CD4-positive, alpha-beta T cell (primary cell): ENCODE measurements around the gene UBQLN4. TPM values are rescaled to one million over a fixed set of nuclear protein-coding genes. Genes with fewer than 3 reads are reported as not detected.

Experiments
- ATAC-seq: fragments of 200-7000 bp; cut with Tn5 transposase; one replicate; pipeline ENCODE4 v1.10.0; 2022; ENCODE audit warnings: mild to moderate bottlenecking; ENCODE audit not compliant: poor library complexity
- CTCF ChIA-PET: fragments of 350-600 bp; sonication (Branson Sonifier 250); formaldehyde crosslinking; loops from one replicate; lab custom pipeline; 2021; ENCODE audit warnings: antibody characterized with exemption, inconsistent platforms; lab: Charles Lee
- POLR2A ChIA-PET: fragments of 350-600 bp; sonication (Branson Sonifier 250); formaldehyde crosslinking; loops from one replicate; lab custom pipeline; 2021; ENCODE audit warnings: antibody characterized with exemption, inconsistent platforms; lab: Charles Lee
- DNase-seq, 14 experiments: peaks; one replicate each; pipeline ENCODE4 v3.0.0-alpha.2; 2013 to 2020; ENCODE audit warnings: mixed read lengths in 2 of 14
- H3K27ac ChIP-seq, 2 donors: one replicate each; pipeline versions ENCODE4 v1.5.1 to v1.7.0; 2013; ENCODE audit warnings: low read length in 2 of 2, low read depth in 1 of 2, mild to moderate bottlenecking in 1 of 2
- H3K27me3 ChIP-seq, 2 experiments: 1 replicate in 1 of 2; 2 replicates in 1 of 2; pipeline versions ENCODE4 v1.6.1 to v1.7.0; 2013; ENCODE audit warnings: low read length in 2 of 2, control low read depth in 1 of 2, mild to moderate bottlenecking in 1 of 2, moderate library complexity in 1 of 2; ENCODE audit not compliant: insufficient read depth in 2 of 2, control insufficient read depth in 1 of 2
- H3K36me3 ChIP-seq: one replicate; pipeline ENCODE4 v1.6.1; 2013; ENCODE audit warnings: low read length, control low read depth; ENCODE audit not compliant: insufficient read depth
- H3K4me1 ChIP-seq: one replicate; pipeline ENCODE4 v1.6.1; 2013; ENCODE audit warnings: low read length, control low read depth; ENCODE audit not compliant: insufficient read depth
- H3K4me3 ChIP-seq: one replicate; pipeline ENCODE4 v1.5.1; 2013; ENCODE audit warnings: mild to moderate bottlenecking, low read length, moderate library complexity
- H3K9me3 ChIP-seq, 2 experiments: 1 replicate in 1 of 2; 2 replicates in 1 of 2; pipeline versions ENCODE4 v1.6.1 to v1.7.0; 2013; ENCODE audit warnings: low read length in 2 of 2, mild to moderate bottlenecking in 2 of 2, control low read depth in 1 of 2, moderate library complexity in 1 of 2; ENCODE audit not compliant: control insufficient read depth in 1 of 2, insufficient read depth in 1 of 2
- H3K27ac Mint-ChIP-seq: one replicate; pipeline ENCODE4 v1.8.0; 2020; ENCODE audit warnings: mixed read lengths
- H3K27me3 Mint-ChIP-seq: one replicate; pipeline ENCODE4 v1.8.0; 2021; ENCODE audit warnings: mixed read lengths
- H3K36me3 Mint-ChIP-seq: one replicate; pipeline ENCODE4 v1.8.0; 2021; ENCODE audit warnings: low read depth, mixed read lengths
- H3K4me1 Mint-ChIP-seq: one replicate; pipeline ENCODE4 v1.8.0; 2021; ENCODE audit warnings: low read depth, mixed read lengths
- H3K4me3 Mint-ChIP-seq: one replicate; pipeline ENCODE4 v1.8.0; 2020; ENCODE audit warnings: mild to moderate bottlenecking, mixed read lengths
- H3K9me3 Mint-ChIP-seq: one replicate; pipeline ENCODE4 v1.8.0; 2020; ENCODE audit warnings: mixed read lengths
- CTCF ChIP-seq: fragments of 200-600 bp; IDR thresholded peaks from one replicate; pipeline ENCODE4 v1.8.0; 2022; ENCODE audit warnings: antibody characterized with exemption, mild to moderate bottlenecking
- intact Hi-C, 2 experiments: fragments of 100-400 bp; cut with DNase I in 1 of 2; cut with micrococcal nuclease in 1 of 2; formaldehyde crosslinking; loops; one replicate each; pipeline versions ENCODE4 v1.15.1 to v1.9.0; 2023 to 2025; cut with DNase I, micrococcal nuclease
- polyA plus RNA-seq, 2 donors: library from polyadenylated mRNA; unstranded; fragments of 120-200 nt; gene quantifications; one replicate each; pipeline ENCODE4 v1.2.1, GENCODE V29; 2013
- total RNA-seq, 174 experiments: library from RNA in 2 of 174; stranded (reverse) in 2 of 174; gene quantifications; one replicate each; pipeline ENCODE4 v1.2.3 and lab custom pipeline; 2021 to 2026

The UBQLN4 gene
- total RNA-seq (10 to 100 TPM; 10.6 to 11.9 TPM), total RNA-seq (lab: John Stamatoyannopoulos, UW) (14.1 to 70.7 (median 43.1) reads per million in 172 experiments)
- polyA plus RNA-seq (2013, experiment 1 of 2): 26.0 TPM
- polyA plus RNA-seq (2013, experiment 2 of 2): 29.9 TPM

- Histone ChIP-seq H3K4me1 (peaks cover 34% of the 10 kb centered on the region), H3K9me3 (peaks cover 0 to 6% of the 10 kb centered on the region in 2 experiments), H3K36me3 (peaks cover 18% of the 10 kb centered on the region), H3K4me3 (peak within 1 kb of the TSS; percentile 100), H3K27ac (peak within 1 kb of the TSS; percentile 82 to 87), H3K27me3 (no peaks in the 10 kb centered on the region)
- ChIA-PET POLR2A (interaction anchor here (0.5 to 1.3 kb wide), 2 partner anchors 218 to 229 kb away, joined by 4 read pairs; partner anchors contain the start of gene SMG5), CTCF (interaction anchor here (0.6 to 2.2 kb wide), 11 partner anchors 12 to 1316 kb away, joined by 3 to 16 read pairs (median 4); partner anchors contain the start of genes SMG5 and SSR2)
- DNase-seq (peak; percentile 74 to 92 (median 83)), ATAC-seq (peak; percentile 57)
- Mint-ChIP-seq H3K27ac (peak within 1 kb of the TSS; percentile 89), H3K36me3 (peaks cover 30% of the 10 kb centered on the region), H3K4me1 (peaks cover 40% of the 10 kb centered on the region), H3K9me3 (no peaks in the 10 kb centered on the region), H3K4me3 (peak within 1 kb of the TSS; percentile 95), H3K27me3 (no peaks in the 10 kb centered on the region)
- peak; percentile 62 for TF ChIP-seq CTCF
- intact Hi-C loops: loop anchor here (1.0 to 10.0 kb wide), 11 partner anchors 28 to 779 kb away; partner anchors contain the start of genes KHDC4 (in 2 of the 2), CLK2 (in 1 of the 2), GON4L (in 1 of the 2) and HCN3 (in 1 of the 2)
Measured at GRCh38 chr1:156053768-156054499, at the start of gene UBQLN4. Gene UBQLN4, minus strand, starts transcription at chr1:156053798. Its CDS starts 97 bp downstream, at chr1:156053701.

GRCh38 chr1:156102633-156103511, 49.3 kb upstream of the UBQLN4 start:
- DNase-seq (no peak), ATAC-seq (no peak)
- intact Hi-C loops: no loop called here
- Mint-ChIP-seq H3K27me3 (no peaks in the 10 kb centered on the region), H3K4me3 (no peak overlapping the region), H3K27ac (peak overlapping the region; percentile 94), H3K36me3 (peaks cover 4% of the 10 kb centered on the region), H3K4me1 (peaks cover 58% of the 10 kb centered on the region), H3K9me3 (no peaks in the 10 kb centered on the region)
- no peak for TF ChIP-seq CTCF
- POLR2A ChIA-PET: interaction anchor here (0.8 kb wide), 1 partner anchor 21 kb away, joined by 3 read pairs; no protein-coding TSS in a partner anchor
- no peak overlapping the region for H3K4me3 ChIP-seq
- H3K4me1 ChIP-seq: peaks cover 60% of the 10 kb centered on the region
- no peaks in the 10 kb centered on the region for H3K36me3 ChIP-seq
- CTCF ChIA-PET: interaction anchor here (0.8 kb wide), 1 partner anchor 39 kb away, joined by 4 read pairs; no protein-coding TSS in a partner anchor
- no peak overlapping the region for H3K27ac ChIP-seq
- no peaks in the 10 kb centered on the region for H3K27me3 ChIP-seq
- H3K9me3 ChIP-seq: no peaks in the 10 kb centered on the region

GRCh38 chr1:156101880-156102279, 48.3 kb upstream of the UBQLN4 start:
- no peak for TF ChIP-seq CTCF
- POLR2A ChIA-PET: no interaction called here

More at GRCh38 chr1:156101880-156102279, 48.3 kb upstream of the UBQLN4 start:
- Mint-ChIP-seq H3K4me3 (no peak overlapping the region), H3K9me3 (no peaks in the 10 kb centered on the region), H3K27me3 (no peaks in the 10 kb centered on the region), H3K27ac (peak overlapping the region; percentile 7), H3K36me3 (peaks cover 4% of the 10 kb centered on the region), H3K4me1 (peaks cover 61% of the 10 kb centered on the region)
- ATAC-seq (no peak), DNase-seq (no peak)
- H3K27ac ChIP-seq: no peak overlapping the region
- H3K9me3 ChIP-seq: no peaks in the 10 kb centered on the region
- H3K27me3 ChIP-seq: no peaks in the 10 kb centered on the region
- no peaks in the 10 kb centered on the region for H3K36me3 ChIP-seq
- CTCF ChIA-PET: no interaction called here
- H3K4me1 ChIP-seq: peaks cover 64% of the 10 kb centered on the region
- intact Hi-C loops: no loop called here
- no peak overlapping the region for H3K4me3 ChIP-seq
